ENCODE results near the gene PDLIM1. TPM values are rescaled to one million over a fixed set of nuclear protein-coding genes. Genes with fewer than 3 reads are reported as not detected.
A peak's percentile ranks its signal among the peaks of the same experiment; 100 is the strongest.

PDLIM1 gene
- total and polyA plus RNA-seq, 9 of the 15 experiments (the other 6 are each of a cell fraction or from before 2014, with no cell fraction given), result 19.8 to 164 (median 39.1) TPM

DNA sequence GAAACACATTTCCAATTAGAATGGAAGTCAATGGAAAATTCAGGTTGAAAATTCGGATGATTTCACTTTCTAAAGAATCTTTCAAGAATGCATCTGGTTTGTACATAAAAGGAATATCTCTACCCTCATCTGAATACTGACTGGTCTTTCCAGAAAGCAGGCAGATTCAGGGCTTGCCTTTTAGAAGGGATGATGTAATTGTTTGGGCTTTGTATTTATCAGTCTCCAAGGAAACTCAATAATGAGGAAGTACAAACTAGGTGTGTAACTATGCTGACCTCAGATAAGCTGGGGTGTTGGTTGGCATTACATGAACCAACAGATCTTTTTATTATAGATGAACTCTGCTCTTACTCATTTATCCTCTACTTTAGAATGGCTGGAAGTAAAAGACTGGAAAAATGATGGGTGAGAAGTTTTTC is 24.1 kb downstream of the PDLIM1 start (continued):
- TF ChIP-seq ZBTB12 (CRISPR knock-in tag; IDR thresholded peaks at IDR 0.05), result no peak
- no peak for TF ChIP-seq TCFL5 (CRISPR knock-in tag; conservative IDR thresholded peaks at IDR 0.05)
- no peak for TF ChIP-seq ZNF23 (CRISPR knock-in tag; IDR thresholded peaks at IDR 0.05)
- peak; percentile 60; the same call in 1 of the 2 replicates for TF ChIP-seq CEBPG (CRISPR knock-in tag; IDR thresholded peaks at IDR 0.05)
- TF ChIP-seq CEBPG (tag; conservative IDR thresholded peaks at IDR 0.05 in 1 of 2, IDR thresholded peaks at IDR 0.05 in 1 of 2), result peak; percentile 81 to 95
- no peak for TF ChIP-seq ZSCAN32 (CRISPR knock-in tag; IDR thresholded peaks at IDR 0.05)
- peak in 1 of 2 experiments; percentile 99; a peak in 2 of 4 replicates for TF ChIP-seq ARNT (IDR thresholded peaks at IDR 0.05)
- TF ChIP-seq DACH1 (IDR thresholded peaks at IDR 0.05; ENCODE audit: partially characterized antibody), result peak; percentile 37
- TF ChIP-seq BDP1 (IDR thresholded peaks at IDR 0.05; ENCODE audit: insufficient read depth, insufficient read length), result no peak
- no peak for TF ChIP-seq GABPB1 (CRISPR knock-in tag; IDR thresholded peaks at IDR 0.05)
- TF ChIP-seq PURB (CRISPR knock-in tag; IDR thresholded peaks at IDR 0.05; ENCODE audit: low read depth), result no peak
- no peak for TF ChIP-seq ETS1 (conservative IDR thresholded peaks at IDR 0.05; ENCODE audit: control insufficient read depth, low read depth, low read length)
- TF ChIP-seq ZNF780A (CRISPR knock-in tag; IDR thresholded peaks at IDR 0.05), result no peak
- no peak for TF ChIP-seq GTF3C2 (IDR thresholded peaks at IDR 0.05; ENCODE audit: borderline replicate concordance, extremely low read depth, insufficient read length)
- TF ChIP-seq, protein P1, sequence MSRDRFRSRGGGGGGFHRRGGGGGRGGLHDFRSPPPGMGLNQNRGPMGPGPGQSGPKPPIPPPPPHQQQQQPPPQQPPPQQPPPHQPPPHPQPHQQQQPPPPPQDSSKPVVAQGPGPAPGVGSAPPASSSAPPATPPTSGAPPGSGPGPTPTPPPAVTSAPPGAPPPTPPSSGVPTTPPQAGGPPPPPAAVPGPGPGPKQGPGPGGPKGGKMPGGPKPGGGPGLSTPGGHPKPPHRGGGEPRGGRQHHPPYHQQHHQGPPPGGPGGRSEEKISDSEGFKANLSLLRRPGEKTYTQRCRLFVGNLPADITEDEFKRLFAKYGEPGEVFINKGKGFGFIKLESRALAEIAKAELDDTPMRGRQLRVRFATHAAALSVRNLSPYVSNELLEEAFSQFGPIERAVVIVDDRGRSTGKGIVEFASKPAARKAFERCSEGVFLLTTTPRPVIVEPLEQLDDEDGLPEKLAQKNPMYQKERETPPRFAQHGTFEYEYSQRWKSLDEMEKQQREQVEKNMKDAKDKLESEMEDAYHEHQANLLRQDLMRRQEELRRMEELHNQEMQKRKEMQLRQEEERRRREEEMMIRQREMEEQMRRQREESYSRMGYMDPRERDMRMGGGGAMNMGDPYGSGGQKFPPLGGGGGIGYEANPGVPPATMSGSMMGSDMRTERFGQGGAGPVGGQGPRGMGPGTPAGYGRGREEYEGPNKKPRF (IDR thresholded peaks at IDR 0.05; ENCODE audit: low read depth, low read length), result no peak
- no peak for TF ChIP-seq POLR2AphosphoS5 (IDR thresholded peaks at IDR 0.05; ENCODE audit: control insufficient read depth, insufficient read depth, low read depth, low read length)
- no peak for TF ChIP-seq E2F3 (CRISPR knock-in tag; IDR thresholded peaks at IDR 0.05)
- no peak for TF ChIP-seq WHSC1 (IDR thresholded peaks at IDR 0.05; ENCODE audit: low read length)
- TF ChIP-seq, protein P2, sequence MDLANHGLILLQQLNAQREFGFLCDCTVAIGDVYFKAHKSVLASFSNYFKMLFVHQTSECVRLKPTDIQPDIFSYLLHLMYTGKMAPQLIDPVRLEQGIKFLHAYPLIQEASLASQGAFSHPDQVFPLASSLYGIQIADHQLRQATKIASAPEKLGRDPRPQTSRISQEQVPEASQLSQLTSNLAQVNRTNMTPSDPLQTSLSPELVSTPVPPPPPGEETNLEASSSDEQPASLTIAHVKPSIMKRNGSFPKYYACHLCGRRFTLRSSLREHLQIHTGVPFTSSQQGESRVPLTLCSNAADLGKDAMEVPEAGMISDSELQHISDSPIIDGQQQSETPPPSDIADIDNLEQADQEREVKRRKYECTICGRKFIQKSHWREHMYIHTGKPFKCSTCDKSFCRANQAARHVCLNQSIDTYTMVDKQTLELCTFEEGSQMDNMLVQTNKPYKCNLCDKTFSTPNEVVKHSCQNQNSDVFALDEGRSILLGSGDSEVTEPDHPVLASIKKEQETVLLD (IDR thresholded peaks at IDR 0.05), result no peak
- TF ChIP-seq RB1 (IDR thresholded peaks at IDR 0.05; ENCODE audit: low read depth), result no peak
- peak; percentile 52; the same call in 1 of the 2 replicates for TF ChIP-seq ZNF766 (CRISPR knock-in tag; conservative IDR thresholded peaks at IDR 0.05)

All from K562 (cell line).